ENCODE measurements around the gene COG7.

DNA sequence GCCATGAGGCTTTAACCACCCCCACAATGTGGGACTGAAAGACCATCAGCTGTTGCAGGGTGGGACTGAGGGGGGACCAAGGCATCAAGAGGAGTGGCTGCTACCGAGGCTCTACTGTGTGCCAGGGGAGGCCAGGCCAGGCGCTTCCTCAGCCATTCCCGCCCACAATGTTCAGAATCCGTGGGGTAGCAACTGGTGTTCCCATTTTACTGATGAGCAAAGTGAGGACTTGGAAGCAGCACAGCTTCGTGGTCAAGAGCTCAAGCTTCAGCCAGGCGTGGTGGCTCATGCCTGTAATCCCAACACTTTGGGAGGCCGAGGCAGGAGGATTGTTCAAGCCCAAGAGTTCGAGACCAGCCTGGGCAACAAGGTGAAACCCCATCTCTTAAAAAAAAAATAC is 85.0 kb downstream of the COG7 start:
- no peak for TF ChIP-seq NFYB (CRISPR knock-in tag; IDR thresholded peaks at IDR 0.05)
- no peak for TF ChIP-seq POLR2AphosphoS5 (IDR thresholded peaks at IDR 0.05; ENCODE audit: low read depth, low read length)
- TF ChIP-seq HNRNPK (IDR thresholded peaks at IDR 0.05; ENCODE audit: low read depth, low read length, poor library complexity, severe bottlenecking), result no peak
- TF ChIP-seq POLR2A (IDR thresholded peaks at IDR 0.05; ENCODE audit: insufficient read depth in 1 of 2, low read depth in 2 of 2, low read length in 2 of 2), result no peak
- TF ChIP-seq TCF7 (IDR thresholded peaks at IDR 0.05; ENCODE audit: low read depth), result no peak
- TF ChIP-seq, protein P1, sequence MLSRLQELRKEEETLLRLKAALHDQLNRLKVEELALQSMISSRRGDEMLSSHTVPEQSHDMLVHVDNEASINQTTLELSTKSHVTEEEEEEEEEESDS (CRISPR knock-in tag; IDR thresholded peaks at IDR 0.05; ENCODE audit: borderline replicate concordance), result no peak
- TF ChIP-seq ATF3 (CRISPR knock-in tag; IDR thresholded peaks at IDR 0.05), result no peak

Measured in HepG2 (cell line).